ENCODE data around the gene RNPEPL1. TPM values are rescaled to one million over a fixed set of nuclear protein-coding genes. Genes with fewer than 3 reads are reported as not detected.

Gene RNPEPL1
- total and polyA plus RNA-seq, 3 experiments from 2014 or later, result 55.6 to 101 (median 61.1) TPM

DNA sequence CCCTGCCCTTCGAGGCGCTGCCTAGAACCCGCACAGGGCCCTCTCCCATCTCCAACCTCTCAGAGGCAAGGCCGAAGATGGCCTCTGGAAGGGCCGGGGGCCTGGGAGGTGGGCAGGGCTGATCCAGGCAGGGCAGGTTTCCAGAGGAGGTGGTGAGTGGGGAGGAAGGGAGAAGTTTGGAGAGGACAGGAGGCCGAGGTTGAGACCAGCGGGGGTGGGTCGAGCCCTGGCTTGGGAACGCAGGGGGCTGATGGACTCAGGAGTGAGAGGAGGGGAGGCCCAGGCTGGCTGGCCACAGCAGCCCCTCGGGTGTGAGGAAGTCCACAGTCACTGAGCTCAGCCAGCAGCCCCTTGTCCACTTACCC lies 28.8 kb downstream of the RNPEPL1 start:
- peaks cover 0 to 84% (median 0%) of the 10 kb centered on the region in 3 donors for H3K36me3 Mint-ChIP-seq
- H3K4me3 ChIP-seq (ENCODE audit: low read length), result no peak overlapping the region
- no peak overlapping the region for H3K4me3 Mint-ChIP-seq
- H3K4me1 ChIP-seq (ENCODE audit: insufficient read depth, low read length), result no peaks in the 10 kb centered on the region
- no peaks in the 10 kb centered on the region for H3K9me3 Mint-ChIP-seq
- H3K4me1 Mint-ChIP-seq, result peaks cover 0 to 4% (median 3%) of the 10 kb centered on the region in 3 donors
- H3K36me3 ChIP-seq (ENCODE audit: insufficient read depth, low read length), result peaks cover 3% of the 10 kb centered on the region
- no peak overlapping the region for H3K27ac Mint-ChIP-seq
- DNase-seq, result peak in 1 of 5 donors; percentile 41
- H3K27me3 Mint-ChIP-seq, result no peaks in the 10 kb centered on the region
- no peaks in the 10 kb centered on the region for H3K9me3 ChIP-seq (ENCODE audit: low read length)
- H3K27me3 ChIP-seq (ENCODE audit: insufficient read depth, low read length, poor library complexity, severe bottlenecking), result no peaks in the 10 kb centered on the region
- ChIA-PET CTCF (interaction anchor here (1.4 to 1.5 kb wide), 2 partner anchors 25 to 83 kb away, joined by 4 read pairs; no protein-coding TSS in a partner anchor), POLR2A (no interaction called here)
- no peak overlapping the region for H3K27ac ChIP-seq (ENCODE audit: low read depth, low read length)

DNA sequence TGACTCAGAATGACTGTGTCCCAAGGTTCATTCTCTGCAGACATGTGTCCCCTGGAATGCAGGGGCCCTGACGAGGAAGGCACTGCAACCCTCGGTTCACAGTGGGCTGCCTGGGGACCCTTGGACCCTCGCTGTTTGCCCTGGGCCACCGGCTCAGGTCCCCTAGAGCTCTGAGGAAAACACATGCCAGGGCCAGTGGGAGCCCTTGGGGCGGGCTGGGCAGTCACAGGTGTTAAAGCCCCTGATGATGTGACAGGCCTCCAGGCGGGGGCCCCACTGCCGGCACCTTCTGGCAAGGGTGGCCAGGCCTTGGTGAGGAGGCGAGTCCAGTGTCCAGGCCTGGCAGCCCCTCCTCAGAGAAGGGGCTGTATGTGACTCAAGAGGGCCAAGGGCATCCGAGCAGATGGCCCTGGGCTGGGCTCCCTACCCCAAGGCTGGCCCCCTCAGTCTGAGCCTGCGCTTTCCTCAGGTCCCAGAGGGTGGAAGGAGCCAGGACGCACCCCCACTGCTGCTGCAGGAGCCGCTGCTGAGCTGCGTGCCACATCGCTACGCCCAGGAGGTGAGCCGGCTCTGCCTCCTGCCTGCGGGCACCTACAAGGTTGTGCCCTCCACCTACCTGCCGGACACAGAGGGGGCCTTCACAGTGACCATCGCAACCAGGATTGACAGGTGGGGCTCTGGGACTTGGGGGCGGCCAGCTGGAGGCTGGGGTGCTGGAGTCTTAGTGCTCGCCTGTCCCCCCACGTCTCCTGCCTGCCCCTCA lies 29.3 kb downstream of the RNPEPL1 start:
- Histone ChIP-seq H3K4me1 (ENCODE audit: insufficient read depth, low read length) (no peaks in the 10 kb centered on the region), H3K4me3 (ENCODE audit: low read length) (no peak overlapping the region), H3K36me3 (ENCODE audit: insufficient read depth, low read length) (peaks cover 3% of the 10 kb centered on the region), H3K27me3 (ENCODE audit: insufficient read depth, low read length, poor library complexity, severe bottlenecking) (no peaks in the 10 kb centered on the region), H3K27ac (ENCODE audit: low read depth, low read length) (no peak overlapping the region), H3K9me3 (ENCODE audit: low read length) (no peaks in the 10 kb centered on the region)
- CTCF ChIA-PET, result interaction anchor here (1.4 kb wide), 1 partner anchor 84 kb away, joined by 4 read pairs; no protein-coding TSS in a partner anchor
- POLR2A ChIA-PET, result no interaction called here
- DNase-seq, result peak in 1 of 5 donors; percentile 26
- Mint-ChIP-seq H3K9me3 (no peaks in the 10 kb centered on the region), H3K27ac (no peak overlapping the region), H3K27me3 (no peaks in the 10 kb centered on the region), H3K4me3 (no peak overlapping the region), H3K4me1 (peaks cover 0 to 2% (median under 1%) of the 10 kb centered on the region in 3 donors), H3K36me3 (peaks cover 0 to 78% (median 0%) of the 10 kb centered on the region in 3 donors)

DNA sequence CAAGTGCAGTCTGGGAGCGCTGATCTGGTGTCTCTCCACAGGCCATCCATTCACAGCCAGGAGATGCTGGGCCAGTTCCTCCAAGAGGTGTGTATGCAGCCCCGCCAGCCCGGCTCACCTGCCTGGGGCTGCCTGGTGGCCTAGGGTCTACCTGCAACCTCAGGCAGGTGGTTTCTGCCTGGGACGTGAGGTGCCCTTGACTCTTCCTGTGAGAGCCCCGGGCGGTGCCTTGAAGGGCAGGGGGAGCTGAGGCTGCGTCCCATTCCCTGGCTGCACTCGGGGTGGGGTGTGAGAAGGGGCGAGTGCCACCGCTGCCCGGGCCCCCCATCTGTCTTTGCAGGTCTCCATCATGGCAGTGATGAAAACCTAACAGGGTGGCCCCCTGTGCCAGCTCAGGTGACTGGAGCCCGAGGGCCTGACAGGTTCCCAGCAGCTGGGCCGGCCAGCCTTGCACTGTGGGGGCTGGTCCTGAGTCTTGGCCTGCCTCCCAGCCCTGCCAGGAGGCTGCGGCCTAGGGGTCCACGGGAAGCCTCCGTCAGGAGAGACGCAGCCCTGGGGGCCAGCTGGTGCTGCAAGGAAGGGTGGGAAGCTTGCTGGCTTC lies 30.1 kb downstream of the RNPEPL1 start:
- no peak overlapping the region for H3K4me3 ChIP-seq (ENCODE audit: low read length)
- ChIA-PET CTCF (interaction anchor here (1.2 kb wide), 1 partner anchor 10 kb away, joined by 3 read pairs; no protein-coding TSS in a partner anchor), POLR2A (no interaction called here)
- H3K4me1 ChIP-seq (ENCODE audit: insufficient read depth, low read length), result no peaks in the 10 kb centered on the region
- Mint-ChIP-seq H3K4me3 (no peak overlapping the region), H3K27ac (no peak overlapping the region), H3K4me1 (no peaks in the 10 kb centered on the region), H3K36me3 (peaks cover 0 to 72% (median 0%) of the 10 kb centered on the region in 3 donors), H3K27me3 (no peaks in the 10 kb centered on the region), H3K9me3 (no peaks in the 10 kb centered on the region)
- DNase-seq, result peak in 1 of 5 donors; percentile 37
- no peaks in the 10 kb centered on the region for H3K36me3 ChIP-seq (ENCODE audit: insufficient read depth, low read length)
- H3K27ac ChIP-seq (ENCODE audit: low read depth, low read length), result no peak overlapping the region
- H3K27me3 ChIP-seq (ENCODE audit: insufficient read depth, low read length, poor library complexity, severe bottlenecking), result no peaks in the 10 kb centered on the region
- no peaks in the 10 kb centered on the region for H3K9me3 ChIP-seq (ENCODE audit: low read length)

DNA sequence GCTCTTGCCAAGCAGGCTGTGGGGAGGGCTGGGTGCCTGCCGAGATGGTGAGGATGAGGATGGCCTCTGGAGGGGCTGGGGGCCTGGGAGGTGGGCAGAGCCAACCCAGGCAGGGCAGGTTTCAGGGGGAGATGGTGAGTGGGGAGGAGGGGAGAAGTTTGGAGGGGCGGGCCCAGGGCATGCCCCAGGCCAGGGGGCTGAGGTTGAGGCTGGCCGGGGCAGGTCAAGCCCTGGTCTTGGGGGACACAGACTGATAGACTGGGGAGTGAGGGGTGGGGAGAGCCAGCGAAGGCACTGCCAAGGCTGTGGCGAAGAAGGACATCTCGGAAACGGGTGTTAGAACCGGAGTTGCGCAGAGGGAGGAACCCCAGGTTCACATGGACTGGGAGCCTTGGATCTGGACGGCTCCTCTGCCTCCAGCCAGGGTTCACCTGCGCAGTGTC lies 30.9 kb downstream of the RNPEPL1 start:
- CTCF ChIA-PET, result interaction anchor here (1.2 kb wide), 1 partner anchor 9 kb away, joined by 3 read pairs; no protein-coding TSS in a partner anchor
- Histone ChIP-seq H3K4me3 (ENCODE audit: low read length) (no peak overlapping the region), H3K27me3 (ENCODE audit: insufficient read depth, low read length, poor library complexity, severe bottlenecking) (no peaks in the 10 kb centered on the region), H3K27ac (ENCODE audit: low read depth, low read length) (no peak overlapping the region), H3K36me3 (ENCODE audit: insufficient read depth, low read length) (no peaks in the 10 kb centered on the region), H3K4me1 (ENCODE audit: insufficient read depth, low read length) (no peaks in the 10 kb centered on the region), H3K9me3 (ENCODE audit: low read length) (no peaks in the 10 kb centered on the region)
- peak in 1 of 5 donors; percentile 23 for DNase-seq
- Mint-ChIP-seq H3K9me3 (no peaks in the 10 kb centered on the region), H3K36me3 (peaks cover 0 to 65% (median 0%) of the 10 kb centered on the region in 3 donors), H3K4me1 (no peaks in the 10 kb centered on the region), H3K27ac (peak overlapping the region in 1 of 8 donors; percentile 41), H3K4me3 (no peak overlapping the region), H3K27me3 (no peaks in the 10 kb centered on the region)
- POLR2A ChIA-PET, result no interaction called here

DNA sequence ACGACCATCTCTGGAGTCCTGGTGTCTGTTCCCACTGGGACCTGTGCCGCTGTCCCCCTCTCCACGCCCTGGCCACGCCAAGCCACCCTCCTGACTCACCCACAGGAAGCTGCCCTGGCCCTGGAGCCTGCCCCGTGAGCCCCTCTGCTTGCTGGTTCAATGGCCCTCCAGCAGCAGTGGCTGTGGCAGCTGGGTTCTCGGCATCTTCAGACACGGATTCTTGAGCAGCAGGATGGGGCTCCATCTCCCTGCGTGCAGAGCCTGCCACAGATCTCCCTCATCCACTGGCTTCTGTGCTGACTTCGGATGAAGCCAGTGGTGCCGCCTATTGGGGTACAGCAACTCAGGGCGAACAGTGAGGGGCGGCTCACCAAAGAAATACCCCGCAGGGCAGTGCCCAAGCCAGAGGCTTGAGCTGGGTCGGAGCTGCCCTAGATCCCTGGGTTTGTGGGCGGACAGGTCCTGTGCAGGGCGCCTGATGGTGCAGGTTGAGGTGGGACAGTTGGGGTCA lies 32.2 kb downstream of the RNPEPL1 start:
- no peaks in the 10 kb centered on the region for H3K27me3 Mint-ChIP-seq
- H3K27ac Mint-ChIP-seq, result no peak overlapping the region
- Histone ChIP-seq H3K27me3 (ENCODE audit: insufficient read depth, low read length, poor library complexity, severe bottlenecking) (no peaks in the 10 kb centered on the region), H3K36me3 (ENCODE audit: insufficient read depth, low read length) (no peaks in the 10 kb centered on the region), H3K9me3 (ENCODE audit: low read length) (no peaks in the 10 kb centered on the region), H3K4me3 (ENCODE audit: low read length) (no peak overlapping the region), H3K4me1 (ENCODE audit: insufficient read depth, low read length) (no peaks in the 10 kb centered on the region), H3K27ac (ENCODE audit: low read depth, low read length) (no peak overlapping the region)
- DNase-seq, result peak in 1 of 5 donors; percentile 39
- H3K9me3 Mint-ChIP-seq, result no peaks in the 10 kb centered on the region
- peaks cover 0 to 59% (median 0%) of the 10 kb centered on the region in 3 donors for H3K36me3 Mint-ChIP-seq
- POLR2A ChIA-PET, result no interaction called here
- CTCF ChIA-PET, result no interaction called here
- H3K4me1 Mint-ChIP-seq, result no peaks in the 10 kb centered on the region
- no peak overlapping the region for H3K4me3 Mint-ChIP-seq

DNA sequence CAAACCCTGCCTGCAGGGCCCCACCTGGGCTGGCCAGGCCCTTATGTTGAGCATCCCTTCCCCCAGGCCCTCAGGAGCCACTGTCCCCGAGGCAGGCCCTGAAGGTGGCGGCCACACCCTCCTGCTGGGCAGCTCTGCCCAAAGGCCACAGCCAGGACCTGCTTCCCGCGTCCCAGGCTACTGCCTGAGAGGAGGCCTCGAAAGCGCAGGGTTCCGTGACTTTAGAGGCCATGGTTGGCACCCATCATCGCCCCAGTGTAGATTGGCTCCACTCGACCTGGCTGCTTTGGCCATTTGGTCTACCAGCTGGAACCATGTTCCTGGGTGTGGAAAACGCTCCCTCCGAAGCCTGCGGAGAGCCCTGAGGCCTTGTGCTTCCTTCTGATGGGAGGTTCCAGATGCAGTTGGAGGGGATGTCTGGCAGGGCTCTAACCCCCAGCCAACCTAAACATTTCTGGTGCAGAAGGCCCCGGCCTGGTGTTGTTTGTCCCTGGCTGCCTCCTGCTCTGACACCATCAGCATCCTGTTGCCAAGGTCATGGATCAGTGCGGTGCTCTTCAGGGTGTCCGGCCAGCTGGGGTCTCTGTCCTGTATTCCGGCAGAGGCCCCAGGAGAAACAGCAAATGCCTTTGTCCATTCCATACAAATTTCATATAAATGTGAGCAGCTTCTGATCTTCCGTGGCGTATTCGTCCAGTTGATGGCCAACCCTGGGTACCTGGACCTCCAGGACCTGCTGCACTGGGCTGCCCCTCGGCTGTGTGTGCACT lies 33.0 kb downstream of the RNPEPL1 start:
- H3K9me3 ChIP-seq (ENCODE audit: low read length), result no peaks in the 10 kb centered on the region
- H3K27ac ChIP-seq (ENCODE audit: low read depth, low read length), result no peak overlapping the region
- Mint-ChIP-seq H3K9me3 (no peaks in the 10 kb centered on the region), H3K4me1 (no peaks in the 10 kb centered on the region), H3K27me3 (no peaks in the 10 kb centered on the region), H3K27ac (peak overlapping the region in 1 of 8 donors; percentile 21), H3K4me3 (no peak overlapping the region), H3K36me3 (peaks cover 0 to 52% (median 0%) of the 10 kb centered on the region in 3 donors)
- peak in 1 of 5 donors; percentile 36 for DNase-seq
- H3K27me3 ChIP-seq (ENCODE audit: insufficient read depth, low read length, poor library complexity, severe bottlenecking), result no peaks in the 10 kb centered on the region
- H3K36me3 ChIP-seq (ENCODE audit: insufficient read depth, low read length), result no peaks in the 10 kb centered on the region
- H3K4me3 ChIP-seq (ENCODE audit: low read length), result no peak overlapping the region
- CTCF ChIA-PET, result no interaction called here
- POLR2A ChIA-PET, result no interaction called here
- no peaks in the 10 kb centered on the region for H3K4me1 ChIP-seq (ENCODE audit: insufficient read depth, low read length)

DNA sequence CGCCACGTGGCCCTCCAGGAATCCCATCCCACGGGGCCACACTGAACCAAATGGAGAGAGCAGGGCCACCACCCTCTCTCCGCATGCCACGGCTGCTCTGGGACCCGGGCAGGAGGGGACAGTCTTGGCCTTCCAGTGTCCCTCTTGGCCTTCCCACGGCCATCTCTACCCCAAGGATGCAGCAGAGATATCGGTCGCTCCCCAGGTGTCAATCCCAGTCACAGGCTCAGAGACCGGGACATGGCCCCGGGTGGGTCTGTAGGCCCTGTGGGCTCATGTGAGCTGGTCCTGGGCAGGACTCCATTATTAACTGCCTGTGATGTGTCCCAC lies 33.5 kb downstream of the RNPEPL1 start:
- Mint-ChIP-seq H3K27ac (no peak overlapping the region), H3K27me3 (no peaks in the 10 kb centered on the region), H3K36me3 (peaks cover 0 to 48% (median 0%) of the 10 kb centered on the region in 3 donors), H3K4me1 (no peaks in the 10 kb centered on the region), H3K9me3 (no peaks in the 10 kb centered on the region), H3K4me3 (no peak overlapping the region)
- ChIA-PET CTCF (no interaction called here), POLR2A (interaction anchor here (0.6 kb wide), 1 partner anchor 25 kb away, joined by 7 read pairs; no protein-coding TSS in a partner anchor)
- Histone ChIP-seq H3K4me3 (ENCODE audit: low read length) (no peak overlapping the region), H3K4me1 (ENCODE audit: insufficient read depth, low read length) (no peaks in the 10 kb centered on the region), H3K27ac (ENCODE audit: low read depth, low read length) (no peak overlapping the region), H3K36me3 (ENCODE audit: insufficient read depth, low read length) (no peaks in the 10 kb centered on the region), H3K27me3 (ENCODE audit: insufficient read depth, low read length, poor library complexity, severe bottlenecking) (no peaks in the 10 kb centered on the region), H3K9me3 (ENCODE audit: low read length) (no peaks in the 10 kb centered on the region)
- peak in 1 of 5 donors; percentile 23 for DNase-seq
